GM12891 (cell line): ENCODE data around the gene SORCS2.

Experiments
- POLR2A ChIP-seq: IDR thresholded peaks from 2 replicates; pipeline ENCODE4 v1.6.1; 2011; ENCODE audit warnings: low read depth, low read length, control low read depth
- POLR2AphosphoS5 ChIP-seq: IDR thresholded peaks from 2 replicates; pipeline ENCODE4 v1.6.1; 2011; ENCODE audit warnings: low read depth, low read length, control low read depth
- TAF1 ChIP-seq: IDR thresholded peaks from 2 replicates; pipeline ENCODE4 v1.6.1; 2011; ENCODE audit warnings: low read depth, low read length, control low read depth

- TF ChIP-seq TAF1: no peak
- no peak for TF ChIP-seq POLR2A
- TF ChIP-seq POLR2AphosphoS5: no peak
Measured at GRCh38 chr4:7397206-7398103, 205.1 kb downstream of the SORCS2 start.
